ENCODE data around the gene B3GNT4.

- no peak for TF ChIP-seq CTCF (IDR thresholded peaks at IDR 0.05)
- TF ChIP-seq POLR2A (IDR thresholded peaks at IDR 0.05), result no peak
- TF ChIP-seq EP300 (IDR thresholded peaks at IDR 0.05), result no peak
These were observed 42.7 kb upstream of the B3GNT4 start for GRCh38 chr12:122160761-122161160.

Measured in ovary (tissue), 3 donors.